HL-60 (cell line): Measurements from ENCODE around the gene GRWD1.

ENCODE experiments used
- CTCF ChIP-seq: IDR thresholded peaks from one replicate; pipeline ENCODE4 v1.5.1; 2011; ENCODE audit warnings: low read length, control low read depth, inconsistent platforms; ENCODE audit not compliant: insufficient read depth
- GABPA ChIP-seq: IDR thresholded peaks from 2 replicates; pipeline ENCODE4 v1.6.1; 2012; ENCODE audit warnings: low read depth
- POLR2AphosphoS5 ChIP-seq: IDR thresholded peaks from 2 replicates; pipeline ENCODE4 v1.6.1; 2012; ENCODE audit warnings: low read depth
- SPI1 ChIP-seq: IDR thresholded peaks from 2 replicates; pipeline ENCODE4 v1.6.1; 2012; ENCODE audit warnings: low read depth, mild to moderate bottlenecking, borderline replicate concordance

DNA sequence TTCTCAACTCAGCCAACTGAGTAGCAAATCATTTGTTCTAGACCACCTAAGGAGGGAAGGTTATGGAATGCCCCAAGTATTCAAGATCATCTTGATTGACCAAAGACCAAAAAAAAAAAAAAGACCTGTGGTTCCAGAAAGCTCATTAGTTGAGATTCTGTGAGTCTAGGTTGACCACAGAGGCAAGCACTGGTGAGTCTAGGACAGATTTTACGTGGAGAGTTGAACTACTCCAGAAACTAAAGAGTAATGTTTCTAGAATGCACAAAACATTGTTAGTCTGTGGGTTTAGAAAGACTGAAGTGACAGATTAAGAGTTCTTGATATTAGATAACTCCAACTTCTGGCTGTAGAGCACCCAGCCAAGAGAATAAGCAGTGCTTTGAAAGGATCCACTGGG lies 19.4 kb downstream of the GRWD1 start:
- TF ChIP-seq GABPA: no peak
- TF ChIP-seq CTCF: no peak
- no peak for TF ChIP-seq SPI1
- no peak for TF ChIP-seq POLR2AphosphoS5
